Thyroid gland (tissue), 4 donors: ENCODE measurements around the gene PTPRE. TPM values are rescaled to one million over a fixed set of nuclear protein-coding genes. Genes with fewer than 3 reads are reported as not detected.

Source experiments
- DNase-seq, 2 donors: peaks; one replicate each; pipeline ENCODE4 v3.0.0-alpha.2; 2019
- H3K27ac ChIP-seq, 3 donors: fragments of 200-600 bp; sonication (generic); 1 replicate in 2 of 3; 2 replicates in 1 of 3; pipeline ENCODE4 v1.5.1; 2016 to 2019; ENCODE audit warnings: mild to moderate bottlenecking in 1 of 3, moderate library complexity in 1 of 3
- H3K27me3 ChIP-seq: fragments of 200-600 bp; sonication (generic); one replicate; pipeline ENCODE4 v1.5.1; 2019
- H3K36me3 ChIP-seq, 2 donors: fragments of 200-600 bp; sonication (generic); one replicate each; pipeline ENCODE4 v1.5.1; 2016 to 2019
- H3K4me1 ChIP-seq, 2 donors: fragments of 200-600 bp; sonication (generic); one replicate each; pipeline ENCODE4 v1.5.1; 2017 to 2019
- H3K4me3 ChIP-seq, 3 donors: fragments of 200-600 bp; sonication (generic); replicated peaks in 1 of 3; 1 replicate in 2 of 3; 2 replicates in 1 of 3; pipeline ENCODE4 v1.5.1; 2016; ENCODE audit warnings: mild to moderate bottlenecking in 1 of 3
- H3K9me3 ChIP-seq: fragments of 200-600 bp; sonication (generic); one replicate; pipeline ENCODE4 v1.5.1; 2017
- CTCF ChIP-seq, 6 experiments: fragments of 200-600 bp in 3 of 6; fragments of 450-650 bp in 3 of 6; sonication (generic) in 3 of 6; IDR thresholded peaks; one replicate each; pipeline ENCODE4 v1.5.1; 2016 to 2019; ENCODE audit warnings: antibody characterized with exemption in 6 of 6, mild to moderate bottlenecking in 2 of 6, inconsistent platforms in 1 of 6, moderate library complexity in 1 of 6
- POLR2A ChIP-seq, 2 donors: fragments of 450-650 bp; IDR thresholded peaks; one replicate each; pipeline ENCODE4 v1.6.1; 2017; ENCODE audit warnings: antibody characterized with exemption in 2 of 2, mild to moderate bottlenecking in 2 of 2, moderate library complexity in 1 of 2
- WGBS, 2 donors: methylation state at CpG; one replicate each; pipeline ENCODE4 v1.1.5; 2017; 5-methylcytosine and 5-hydroxymethylcytosine counted together
- intact Hi-C: fragments of 100-400 bp; cut with DNase I; formaldehyde crosslinking; loops from one replicate; pipeline ENCODE4 v1.15.1; 2023
- total RNA-seq, 4 donors: library from RNA; depleted of rRNA; stranded (reverse); fragments of >200 nt; gene quantifications; one replicate each; pipeline ENCODE4 v1.2.3, GENCODE V29; 2016

PTPRE gene
- total RNA-seq, 4 donors from 2014 or later = 16.8 to 25.0 (median 19.4) TPM

GRCh38 chr10:128025951-128026350 is 119.0 kb downstream of the PTPRE start:
- Histone ChIP-seq H3K9me3 (no peaks in the 10 kb centered on the region), H3K27me3 (no peaks in the 10 kb centered on the region), H3K36me3 (no peaks in the 10 kb centered on the region), H3K4me3 (no peak overlapping the region), H3K27ac (no peak overlapping the region), H3K4me1 (no peaks in the 10 kb centered on the region)
- intact Hi-C loops = no loop called here
- WGBS, 2 donors = 78 to 92% methylated on average over 5 of the region's 6 CpGs
- TF ChIP-seq POLR2A (IDR thresholded peaks at IDR 0.05) = no peak
- TF ChIP-seq CTCF (IDR thresholded peaks at IDR 0.05) = no peak
- no peak for DNase-seq

DNA sequence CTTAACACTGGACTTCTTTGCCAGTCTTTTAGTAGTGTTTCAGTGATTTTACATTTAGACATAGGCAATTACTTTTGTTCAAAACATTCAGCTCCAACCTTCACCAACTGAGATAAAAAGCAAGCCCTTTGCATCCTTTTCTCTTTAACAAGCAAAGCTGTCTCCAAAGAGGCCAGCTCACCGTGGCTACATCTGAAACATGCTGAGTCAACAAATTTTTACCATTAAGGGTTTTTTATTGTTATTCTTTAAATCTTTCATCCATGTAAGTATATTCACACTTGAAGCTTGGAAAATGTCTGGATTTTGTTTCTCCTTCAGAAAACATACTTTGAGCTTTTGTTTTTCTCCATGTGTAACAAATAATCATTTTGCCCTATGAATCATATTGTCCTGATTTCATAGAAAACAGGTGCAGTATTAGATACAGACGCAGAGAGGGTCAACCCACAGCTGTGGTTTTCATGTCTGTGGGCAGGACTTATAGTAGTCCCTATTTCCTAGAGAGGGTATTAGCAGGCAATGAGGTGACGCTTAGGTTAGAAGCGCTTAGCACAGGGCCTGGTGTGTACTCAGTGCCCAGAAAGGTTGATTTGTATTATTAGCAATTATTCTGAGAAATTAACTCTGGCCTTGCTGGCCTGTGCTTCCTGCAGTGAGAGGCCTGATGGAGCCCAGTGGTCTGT is 119.9 kb downstream of the PTPRE start:
- no peaks in the 10 kb centered on the region for H3K36me3 ChIP-seq
- H3K4me1 ChIP-seq = no peaks in the 10 kb centered on the region
- no peak for DNase-seq
- no peak overlapping the region for H3K27ac ChIP-seq
- H3K9me3 ChIP-seq = no peaks in the 10 kb centered on the region
- TF ChIP-seq POLR2A (IDR thresholded peaks at IDR 0.05) (no peak), CTCF (IDR thresholded peaks at IDR 0.05) (no peak)
- intact Hi-C loops = no loop called here
- H3K27me3 ChIP-seq = no peaks in the 10 kb centered on the region
- 64 to 71% methylated on average over 4 of the region's 4 CpGs for WGBS, 2 donors
- no peak overlapping the region for H3K4me3 ChIP-seq

- TF ChIP-seq POLR2A (IDR thresholded peaks at IDR 0.05) = no peak
- no peak for TF ChIP-seq CTCF (IDR thresholded peaks at IDR 0.05)
- no peaks in the 10 kb centered on the region for H3K36me3 ChIP-seq
- H3K9me3 ChIP-seq = no peaks in the 10 kb centered on the region
- no peaks in the 10 kb centered on the region for H3K4me1 ChIP-seq
- no peak for DNase-seq
- intact Hi-C loops = no loop called here
- H3K27ac ChIP-seq = no peak overlapping the region
- 74 to 82% methylated on average over 7 to 8 of the region's 8 CpGs for WGBS, 2 donors
- no peaks in the 10 kb centered on the region for H3K27me3 ChIP-seq
- H3K4me3 ChIP-seq = no peak overlapping the region
Measured at GRCh38 chr10:128027306-128027705, 120.4 kb downstream of the PTPRE start.

- H3K27me3 ChIP-seq = no peaks in the 10 kb centered on the region
- TF ChIP-seq CTCF (IDR thresholded peaks at IDR 0.05) = no peak
- no peak for TF ChIP-seq POLR2A (IDR thresholded peaks at IDR 0.05)
- intact Hi-C loops = no loop called here
- no peak overlapping the region for H3K4me3 ChIP-seq
- DNase-seq = no peak
- H3K36me3 ChIP-seq = no peaks in the 10 kb centered on the region
- H3K4me1 ChIP-seq = no peaks in the 10 kb centered on the region
- no peak overlapping the region for H3K27ac ChIP-seq
- H3K9me3 ChIP-seq = no peaks in the 10 kb centered on the region
- WGBS, 2 donors = 89 to 90% methylated on average over 14 to 17 of the region's 17 CpGs
Measured at GRCh38 chr10:128027822-128028507, 121.1 kb downstream of the PTPRE start.
